GM19035 (cell line): ENCODE measurements around the gene RTCB.
"Not testable (repeated sequence)": the region's sequence is repeated elsewhere in the genome, so short reads cannot be mapped to it uniquely, and the experiment has no call there.

Experiments used
- ATAC-seq: cut with Tn5 transposase; IDR thresholded peaks from one replicate; pipeline ENCODE4 v1.9.1; 2021; ENCODE audit not compliant: unreplicated experiment

The RTCB gene

DNA sequence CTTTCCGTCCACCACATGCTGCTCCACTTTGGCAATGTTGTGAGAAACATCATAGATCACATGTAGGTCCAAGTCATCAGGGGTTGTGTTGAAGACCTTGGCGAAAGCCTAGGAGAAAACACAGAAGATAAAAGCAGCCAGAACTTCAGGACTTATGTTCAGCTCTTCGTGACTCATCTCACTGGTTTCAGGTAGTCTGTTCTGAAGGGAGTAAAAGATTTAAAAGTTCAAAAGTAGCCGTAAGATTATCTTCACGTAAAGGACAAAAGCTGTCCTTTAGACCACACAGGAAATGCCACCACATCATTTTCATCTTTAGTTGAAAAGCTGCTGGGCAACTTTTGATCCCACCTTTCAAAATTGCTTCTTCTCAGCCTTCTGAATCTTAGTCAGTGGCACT, 16.9 kb downstream of the RTCB start:
- ATAC-seq, result no peak

DNA sequence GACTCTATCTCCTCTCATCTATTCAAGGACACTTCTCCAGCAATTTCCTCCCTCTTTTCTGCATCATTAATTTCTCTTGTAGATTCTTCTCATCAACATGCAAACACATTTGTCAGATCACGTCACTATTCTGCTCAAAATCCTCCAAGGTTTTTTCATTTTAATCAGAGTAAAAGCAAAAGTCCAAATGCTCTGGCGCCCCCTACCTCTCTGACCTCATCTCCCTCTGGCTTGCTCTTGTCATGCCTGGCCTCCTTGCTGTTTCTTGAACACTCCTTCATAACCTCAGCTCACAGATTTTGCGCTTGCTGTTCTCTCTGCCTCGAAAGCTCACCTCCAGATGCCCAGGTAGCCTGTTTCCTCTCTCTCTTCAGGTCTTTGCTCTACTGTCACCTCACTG, 22.4 kb downstream of the RTCB start:
- ATAC-seq, result no peak

DNA sequence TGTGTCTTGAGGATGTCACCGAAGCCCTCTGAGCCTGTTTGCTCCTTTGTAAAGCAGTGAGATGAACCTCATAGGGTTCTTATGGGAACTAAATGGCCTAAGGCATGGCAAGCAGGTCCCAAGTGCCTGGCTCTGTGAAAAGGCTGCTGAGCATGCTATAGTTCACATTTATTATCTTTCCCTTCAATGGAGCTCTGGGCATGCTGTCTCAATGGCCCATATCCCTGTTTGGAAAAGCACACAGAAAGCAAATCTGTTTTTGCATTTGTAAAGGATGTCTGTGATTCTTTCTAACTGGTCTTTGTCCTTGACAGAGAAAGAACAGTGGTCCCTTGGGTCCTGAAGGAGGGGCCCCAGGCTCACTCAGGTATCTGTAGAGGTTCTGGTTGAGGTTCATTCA, 26.4 kb downstream of the RTCB start:
- ATAC-seq, result no peak

DNA sequence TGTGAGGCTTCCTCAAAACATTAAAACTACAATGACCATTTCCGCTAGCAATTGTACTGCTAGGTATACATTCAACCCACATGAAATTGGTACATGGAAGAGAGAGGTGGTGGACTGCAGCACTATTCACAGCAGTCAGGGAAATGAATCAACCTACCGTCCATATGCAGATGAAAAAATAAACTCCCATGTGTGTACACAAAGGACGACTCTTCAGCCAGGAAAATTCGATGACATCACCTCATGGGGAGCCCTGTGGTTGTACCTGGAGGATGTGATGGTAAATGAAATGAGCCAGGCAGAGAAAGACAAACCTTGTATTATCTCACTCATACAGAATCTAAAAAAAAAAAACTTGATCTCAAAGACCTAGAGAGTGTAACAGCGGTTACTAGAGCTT, 31.1 kb downstream of the RTCB start:
- ATAC-seq, result no peak

DNA sequence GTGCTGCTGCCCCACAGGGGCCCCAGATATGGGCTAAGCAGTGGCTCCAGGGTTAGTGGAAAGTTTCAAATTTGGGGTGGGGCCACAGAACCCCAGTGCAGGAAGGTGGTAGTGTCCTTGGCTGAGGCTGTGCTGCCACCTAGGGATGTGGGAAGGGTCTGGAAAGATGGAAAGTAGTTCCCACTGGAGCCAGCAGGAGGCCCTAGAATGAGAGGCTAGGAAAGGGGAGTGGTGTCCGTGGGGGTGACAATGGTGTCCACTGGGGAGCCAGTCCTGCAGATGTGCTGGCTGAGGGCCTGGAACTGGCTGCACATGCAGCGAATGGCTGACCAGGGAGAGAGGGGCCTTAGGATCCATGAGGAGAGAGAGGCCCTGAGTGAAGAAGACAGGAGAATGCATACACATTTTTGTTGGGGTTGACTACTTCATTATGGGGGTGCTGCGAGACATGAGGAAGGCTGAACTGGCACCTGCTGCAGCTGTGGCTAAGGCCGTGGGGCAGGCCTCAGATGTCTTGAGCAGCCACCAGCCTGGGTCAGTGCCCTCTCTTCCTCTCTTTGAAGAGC, 33.3 kb downstream of the RTCB start:
- no peak for ATAC-seq

DNA sequence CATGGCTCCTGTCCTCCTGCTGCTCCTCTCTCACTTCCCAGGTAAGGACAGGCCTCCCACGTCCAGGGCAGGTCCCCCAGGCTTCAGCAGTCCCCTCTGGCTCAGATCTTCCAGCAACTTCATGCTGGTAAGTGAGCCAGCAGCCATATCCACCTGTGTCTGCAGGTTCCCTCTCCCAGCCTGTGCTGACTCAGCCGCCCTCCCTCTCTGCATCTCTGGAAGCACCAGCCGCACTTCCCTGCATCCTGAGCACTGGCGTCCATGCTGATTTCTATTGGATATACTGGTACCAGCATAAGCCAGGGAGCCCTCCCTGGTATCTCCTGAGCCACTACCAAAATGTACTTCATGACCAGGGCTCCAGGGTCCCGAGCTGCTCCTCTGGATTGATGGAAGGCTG, 35.4 kb downstream of the RTCB start:
- ATAC-seq, result no peak

DNA sequence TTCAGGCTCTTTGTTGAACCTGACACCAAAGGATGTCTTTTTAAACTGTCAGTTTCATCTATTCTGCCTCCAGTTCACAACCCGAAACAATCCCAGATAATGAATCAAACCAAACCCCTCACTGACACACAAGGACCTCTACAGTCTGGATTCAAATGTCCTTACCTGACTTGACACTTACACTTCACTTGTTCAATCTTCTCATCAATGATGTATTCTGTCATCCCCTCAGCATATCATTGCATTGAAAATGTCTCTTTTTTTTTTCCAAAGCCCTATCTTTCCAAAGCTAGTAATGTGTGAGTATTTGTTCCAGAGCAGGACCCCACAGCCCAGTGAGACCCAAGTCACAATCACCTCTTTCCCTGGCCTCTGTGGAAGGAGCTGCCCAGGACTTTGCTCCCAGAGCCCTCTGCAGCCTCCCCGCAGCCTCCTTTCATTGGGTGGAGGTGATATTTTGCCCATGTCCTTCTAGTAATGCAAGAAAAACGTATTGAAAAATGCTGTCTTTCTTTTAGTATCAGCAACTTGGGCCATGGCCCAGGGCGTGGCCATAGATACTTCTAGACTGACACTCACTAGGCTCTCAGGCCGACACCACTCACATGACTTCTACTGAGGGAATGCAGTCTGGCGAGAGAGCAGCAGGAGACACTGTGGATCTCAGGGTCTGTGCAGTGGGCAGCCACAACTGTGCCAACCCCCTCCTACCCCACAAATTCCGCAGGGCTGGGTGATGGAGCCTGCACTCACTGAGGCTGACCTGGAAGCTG, 36.2 kb downstream of the RTCB start:
- no peak for ATAC-seq

DNA sequence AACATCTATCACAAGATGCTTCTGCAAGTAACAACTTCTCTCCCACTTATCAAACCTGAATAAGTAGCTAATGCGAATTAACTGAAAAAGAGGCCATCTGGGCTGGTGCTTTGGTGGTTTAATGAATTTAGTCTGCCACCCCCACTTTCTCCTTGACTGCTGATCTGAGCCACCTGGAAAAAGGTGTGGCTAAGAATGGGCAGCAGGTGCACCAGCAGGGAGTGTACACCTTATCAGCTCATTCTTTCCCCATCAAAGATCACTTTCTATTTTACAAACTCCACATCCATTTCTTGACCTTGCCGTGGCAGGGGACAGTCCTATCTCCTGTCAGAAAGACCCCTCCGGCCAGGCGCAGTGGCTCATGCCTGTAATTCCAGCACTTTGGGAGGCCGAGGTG, 47.8 kb downstream of the RTCB start:
- ATAC-seq, result no peak

DNA sequence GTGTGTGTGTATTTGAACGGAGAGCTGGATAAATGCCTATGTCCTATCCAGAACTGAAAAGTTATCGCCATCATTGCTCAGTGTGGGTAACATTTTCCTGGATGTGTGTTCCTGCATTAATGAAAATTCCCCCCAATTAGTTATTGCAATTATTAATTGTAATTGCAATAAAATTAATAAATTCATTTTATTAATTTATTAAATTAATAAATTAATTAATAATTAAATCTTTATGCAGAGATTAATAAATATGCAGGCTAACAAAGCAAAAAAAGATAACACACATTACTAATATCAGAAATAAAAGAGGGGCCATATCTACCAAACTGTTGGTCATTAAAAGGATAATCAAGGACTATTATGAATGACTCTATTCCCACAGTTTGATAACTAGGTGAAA, 50.8 kb downstream of the RTCB start:
- no peak for ATAC-seq

DNA sequence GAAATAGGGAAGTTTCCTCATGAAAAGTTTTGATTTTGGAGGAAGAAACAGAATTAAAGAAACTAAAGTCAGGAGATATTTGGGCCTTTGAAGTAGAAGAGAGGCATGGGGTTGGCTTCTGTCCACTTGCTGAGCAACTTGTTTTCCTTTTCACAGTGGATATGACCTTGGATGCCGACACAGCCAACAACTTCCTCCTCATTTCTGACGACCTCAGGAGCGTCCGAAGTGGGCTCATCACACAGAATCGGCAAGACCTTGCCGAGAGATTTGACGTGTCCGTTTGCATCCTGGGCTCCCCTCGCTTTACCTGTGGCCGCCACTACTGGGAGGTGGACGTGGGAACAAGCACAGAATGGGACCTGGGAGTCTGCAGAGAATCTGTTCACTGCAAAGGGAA, 52.0 kb downstream of the RTCB start:
- ATAC-seq, result not testable (repeated sequence)

DNA sequence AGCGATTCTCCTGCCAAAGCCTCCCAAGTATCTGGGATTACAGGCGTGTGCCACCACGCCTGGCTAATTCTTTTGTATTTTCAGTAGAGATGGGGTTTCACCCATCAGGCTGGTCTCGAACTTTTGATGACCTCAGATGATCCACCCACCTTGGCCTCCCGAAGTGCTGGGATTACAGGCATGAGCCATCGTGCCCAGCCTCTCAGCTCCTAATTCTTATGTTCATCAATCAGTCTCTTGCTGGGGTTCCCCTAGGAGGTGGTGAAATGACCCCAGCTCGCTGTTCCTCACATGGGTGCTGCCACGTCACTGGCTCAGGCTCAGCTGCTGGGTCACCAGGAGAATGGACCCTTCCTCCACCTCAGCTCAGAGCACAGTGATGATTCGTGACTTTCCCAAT, 54.5 kb downstream of the RTCB start, which contains the start of gene RFPL3:
Gene RFPL3 (plus strand): TSS at position 301 of the 400 bp plus-strand sequence. CDS start 205 bp downstream, outside the sequence.
- ATAC-seq, result not testable (repeated sequence)

DNA sequence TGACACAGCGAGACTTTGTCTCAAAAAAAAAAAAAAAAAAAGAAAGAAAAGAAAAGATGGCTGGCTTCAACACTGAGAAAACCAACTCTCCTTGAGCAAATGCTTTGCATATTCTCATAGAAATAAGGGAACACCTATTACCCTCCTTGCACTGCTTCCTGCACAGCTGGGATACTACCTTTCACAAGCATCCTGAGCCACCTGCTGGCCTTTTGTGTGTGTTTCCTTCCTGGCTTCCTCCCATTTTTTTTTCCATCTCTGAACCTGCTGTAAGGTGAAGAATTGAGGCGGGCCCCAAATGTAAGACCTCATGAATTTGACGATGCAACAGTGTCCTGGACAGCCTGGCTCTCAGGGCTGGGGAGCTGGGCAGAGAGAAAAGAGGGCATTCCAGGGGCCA, 56.3 kb downstream of the RTCB start:
- ATAC-seq, result no peak

DNA sequence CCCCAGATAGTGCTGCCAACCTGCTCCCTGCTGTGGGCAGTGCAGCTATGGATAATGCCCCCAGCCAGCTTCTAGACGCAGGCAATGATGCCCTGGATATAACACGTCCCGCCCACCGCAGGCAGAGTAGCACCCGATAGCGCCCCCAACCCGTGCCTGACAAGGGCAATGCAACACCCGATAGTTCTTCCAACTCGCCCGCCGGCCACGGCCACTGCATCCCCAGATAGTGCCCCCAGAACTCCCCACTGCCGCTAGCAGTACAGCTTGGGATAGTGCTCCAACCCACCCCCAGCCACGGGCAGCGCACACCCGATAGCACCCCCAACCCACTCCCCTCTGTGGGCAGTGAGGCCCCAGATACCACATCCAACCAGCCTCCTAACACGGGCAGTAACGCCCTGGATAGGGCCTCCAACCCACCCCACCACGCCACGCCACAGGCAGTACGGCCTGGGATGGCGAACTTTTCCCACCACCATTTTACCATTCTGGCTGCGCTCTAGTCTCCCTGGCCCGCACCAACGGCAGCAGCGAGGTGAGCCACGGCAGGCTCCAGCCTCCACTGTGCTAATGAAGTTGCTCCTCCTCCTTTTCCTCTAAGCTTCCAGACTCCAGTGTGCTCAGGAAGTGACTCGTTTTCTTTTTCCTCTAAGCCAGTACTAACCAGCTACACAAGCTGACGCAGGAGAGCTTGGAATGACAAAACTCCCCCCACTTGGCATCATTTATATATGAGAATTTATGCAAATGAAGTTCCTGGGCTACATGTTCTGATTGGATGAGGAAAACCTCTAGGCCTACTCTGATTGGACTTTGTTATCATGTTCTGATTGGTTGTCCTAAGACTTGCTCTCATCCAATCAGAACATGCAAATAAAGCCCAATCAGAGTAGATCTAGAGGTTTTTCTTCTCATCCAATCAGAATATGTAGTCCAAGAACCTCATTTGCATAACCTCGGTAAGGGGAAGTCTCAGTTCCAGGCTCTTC, 57.4 kb downstream of the RTCB start:
- ATAC-seq, result no peak

DNA sequence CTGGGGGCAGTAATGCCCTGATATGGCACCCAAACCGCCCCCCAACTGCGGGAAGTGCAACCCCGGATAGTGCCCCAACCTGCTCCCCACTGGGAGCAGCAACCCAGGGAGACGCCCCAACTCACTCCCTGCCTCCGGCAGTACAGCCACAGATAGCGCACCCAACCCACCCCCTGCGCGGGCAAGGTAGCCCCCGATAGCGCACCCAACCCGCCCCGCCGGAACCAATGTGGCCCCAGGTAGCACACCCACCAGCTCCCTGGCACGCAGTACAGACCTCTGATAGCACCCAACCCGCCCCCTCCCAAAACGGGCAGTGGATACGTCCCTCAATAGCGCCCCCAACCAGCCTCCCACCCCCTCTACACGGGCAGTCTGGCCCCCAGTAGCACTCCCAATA, 58.2 kb downstream of the RTCB start:
- no peak for ATAC-seq

DNA sequence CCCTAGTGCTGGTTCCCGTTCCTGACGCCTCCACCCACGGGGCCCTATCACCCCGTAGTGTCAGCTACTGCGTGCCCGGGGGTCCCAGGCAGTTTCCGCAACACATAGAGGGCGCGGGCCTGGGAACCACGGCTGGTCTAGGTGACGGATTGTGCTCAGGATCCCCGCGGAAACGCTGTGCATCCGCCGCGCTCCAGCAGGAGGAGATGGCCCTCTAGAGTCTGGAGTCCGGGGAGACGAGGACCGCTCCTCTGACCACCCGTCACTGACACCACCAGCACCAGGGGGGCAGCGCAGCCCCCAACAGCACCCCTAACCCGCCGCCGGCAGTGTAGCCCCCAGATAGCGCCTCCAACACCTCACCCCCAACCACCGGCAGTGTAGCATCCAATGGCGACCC, 58.8 kb downstream of the RTCB start:
- ATAC-seq, result no peak

DNA sequence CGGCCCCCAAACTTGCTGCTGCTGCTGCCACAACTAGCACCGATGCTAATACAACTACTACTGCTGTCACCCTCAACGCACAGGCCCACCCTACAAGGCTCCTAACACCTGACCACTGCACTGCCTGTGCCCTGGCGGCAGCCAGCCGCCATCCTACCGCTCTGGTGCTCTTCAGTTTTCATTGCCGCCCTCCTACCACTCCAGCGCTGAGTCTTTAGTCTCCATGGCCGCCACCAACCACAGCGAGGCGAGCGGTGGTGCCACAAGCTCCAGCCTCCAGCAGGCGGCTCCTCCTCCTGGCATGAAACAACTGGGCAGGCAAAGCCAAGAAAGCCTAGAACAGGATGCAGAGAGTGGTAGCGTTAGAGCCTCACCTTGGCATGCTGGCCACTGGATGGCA, 59.4 kb downstream of the RTCB start:
- ATAC-seq, result no peak

DNA sequence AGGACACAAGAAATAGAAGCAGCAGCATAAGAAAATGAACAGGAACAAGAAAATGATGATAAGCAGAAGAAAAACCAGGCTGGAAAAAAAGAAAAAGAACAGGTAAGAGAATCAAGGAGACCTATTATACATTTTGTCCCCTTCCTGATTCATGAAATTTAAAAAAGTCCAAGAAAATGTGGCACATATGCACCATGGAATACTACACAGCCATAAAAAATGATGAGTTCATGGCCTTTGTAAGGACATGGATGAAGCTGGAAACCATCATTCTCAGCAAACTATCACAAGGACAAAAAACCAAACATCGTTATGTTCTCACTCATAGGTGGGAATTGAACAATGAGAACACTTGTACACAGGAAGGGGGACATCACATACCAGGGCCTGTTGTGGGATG, 60.2 kb downstream of the RTCB start:
- not testable (repeated sequence) for ATAC-seq

DNA sequence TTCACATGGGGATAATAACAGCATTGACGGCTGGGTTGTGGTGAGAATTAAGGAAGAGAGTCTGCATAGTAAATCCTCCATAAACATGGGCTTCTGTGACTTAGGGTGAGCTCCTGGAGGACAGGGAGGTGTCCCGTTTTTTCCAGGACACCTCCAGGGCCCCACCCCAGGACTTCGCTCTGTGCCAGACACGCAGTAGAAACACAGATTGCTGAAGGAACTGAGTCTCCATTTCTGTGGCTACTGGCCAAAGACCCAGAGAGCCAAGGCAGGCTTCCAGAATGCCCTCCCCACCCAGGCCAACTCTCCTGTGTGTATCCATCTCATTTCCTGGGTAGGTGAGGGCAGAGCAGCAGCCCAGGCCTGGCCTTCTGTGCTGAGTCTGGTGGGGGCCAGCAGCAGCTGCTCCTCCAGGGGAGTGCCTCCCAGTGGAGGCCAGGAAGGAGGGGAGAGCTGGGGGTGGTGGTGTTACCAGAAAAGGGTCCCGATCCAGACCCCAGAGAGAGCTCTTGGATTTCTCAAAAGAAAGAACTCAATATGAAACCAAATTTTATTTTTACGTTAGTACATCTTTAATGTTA, 63.9 kb downstream of the RTCB start:
- no peak for ATAC-seq

DNA sequence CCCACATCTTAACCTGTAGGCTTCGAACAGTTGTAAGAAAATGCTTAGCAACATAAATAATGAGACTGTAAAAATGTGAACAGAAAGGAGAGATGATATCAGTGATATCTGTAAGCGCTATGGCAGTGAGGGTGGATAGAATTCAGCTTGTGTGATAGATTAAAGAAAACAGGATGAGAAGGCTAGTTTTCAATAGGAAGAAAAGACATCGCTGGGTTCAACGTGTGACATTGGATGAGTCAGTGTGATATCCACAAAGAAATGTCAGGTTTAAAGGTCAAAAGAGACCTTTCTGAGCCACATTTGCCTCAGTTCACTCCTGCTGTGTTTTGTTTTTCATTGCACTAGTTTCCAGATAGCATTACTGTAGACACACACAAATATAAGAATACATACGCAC, 68.1 kb downstream of the RTCB start:
- no peak for ATAC-seq

DNA sequence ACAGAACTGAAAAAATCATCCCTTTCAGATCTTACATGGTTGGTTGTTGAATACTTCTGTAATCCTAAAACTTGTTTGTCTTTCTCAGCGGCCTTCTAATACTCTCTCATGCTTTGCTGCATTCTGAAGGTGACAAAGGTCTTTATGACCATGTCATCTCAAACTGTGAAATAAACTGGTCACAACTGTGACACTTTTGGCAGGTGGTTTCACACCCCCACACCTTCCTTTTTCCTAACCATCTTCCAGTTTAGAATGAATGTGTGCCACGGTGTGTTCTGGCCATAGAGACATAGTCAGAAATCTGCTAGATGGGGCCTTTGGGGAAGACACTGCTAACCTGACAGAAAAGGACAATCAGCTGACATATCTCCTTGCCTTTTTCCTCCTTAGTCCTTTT, 69.1 kb downstream of the RTCB start:
- ATAC-seq, result no peak

DNA sequence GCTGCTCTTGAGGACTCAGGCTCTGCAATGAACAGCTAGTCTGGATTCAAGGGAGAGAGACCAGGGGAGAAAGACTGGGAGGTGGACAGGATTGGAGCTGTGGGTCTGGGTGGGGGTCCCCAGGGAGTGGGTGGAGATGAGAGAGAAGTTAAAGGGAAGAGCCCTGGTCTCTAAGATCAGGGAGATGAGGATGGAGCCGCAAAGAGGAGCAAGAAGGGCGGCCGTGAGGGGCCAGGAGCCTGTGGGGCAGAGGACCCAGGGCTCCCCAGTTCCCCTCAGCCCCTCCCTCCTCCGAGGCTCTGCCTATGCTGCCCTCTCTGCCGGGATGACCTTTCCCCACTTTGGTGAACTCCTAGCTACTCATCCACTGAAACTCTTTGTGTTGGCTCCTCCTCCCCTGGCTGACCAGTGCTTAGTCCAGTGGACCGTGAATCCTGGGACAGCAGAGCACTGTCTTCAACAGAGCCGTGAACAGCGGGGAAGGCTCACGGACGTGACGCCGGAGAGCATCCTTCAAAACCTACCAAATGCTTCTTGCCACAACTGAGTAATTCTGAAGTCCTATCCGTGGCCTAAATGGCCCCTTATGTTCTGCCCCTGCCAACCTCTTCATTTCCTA, 70.8 kb downstream of the RTCB start:
- ATAC-seq, result no peak
